Upper lobe of left lung (tissue), 6 donors: Measurements from ENCODE around the gene TBC1D5. TPM values are rescaled to one million over a fixed set of nuclear protein-coding genes. Genes with fewer than 3 reads are reported as not detected.

Experiments
- ATAC-seq, 2 donors: fragments of 200-7000 bp; cut with Tn5 transposase; one replicate each; pipeline ENCODE4 v1.9.1; 2022; ENCODE audit warnings: mild to moderate bottlenecking in 2 of 2, moderate library complexity in 2 of 2; ENCODE audit not compliant: low FRiP score in 2 of 2
- DNase-seq, 2 donors: peaks; one replicate each; pipeline ENCODE4 v3.0.0-alpha.2; 2019 to 2020
- H3K27ac ChIP-seq, 4 donors: fragments of 200-600 bp; sonication (generic); one replicate each; pipeline ENCODE4 v1.5.1; 2016 to 2019
- H3K27me3 ChIP-seq, 4 donors: fragments of 200-600 bp; sonication (generic); one replicate each; pipeline ENCODE4 v1.5.1; 2017 to 2019
- H3K36me3 ChIP-seq, 4 donors: fragments of 200-600 bp; sonication (generic); one replicate each; pipeline ENCODE4 v1.5.1; 2016 to 2019
- H3K4me1 ChIP-seq, 4 donors: fragments of 200-600 bp; sonication (generic); one replicate each; pipeline ENCODE4 v1.5.1; 2018 to 2019
- H3K4me3 ChIP-seq, 4 donors: fragments of 200-600 bp; sonication (generic); one replicate each; pipeline ENCODE4 v1.5.1; 2017 to 2019; ENCODE audit warnings: mild to moderate bottlenecking in 2 of 4, moderate library complexity in 1 of 4
- H3K9me3 ChIP-seq, 4 donors: fragments of 200-600 bp; sonication (generic); one replicate each; pipeline ENCODE4 v1.5.1; 2018 to 2019
- CTCF ChIP-seq, 6 experiments: fragments of 450-650 bp in 4 of 6; fragments of 200-600 bp in 2 of 6; sonication (generic) in 2 of 6; IDR thresholded peaks; one replicate each; pipeline ENCODE4 v1.5.1; 2016 to 2019; ENCODE audit warnings: antibody characterized with exemption in 6 of 6
- EP300 ChIP-seq, 4 donors: sonication (generic); formaldehyde crosslinking; IDR thresholded peaks; one replicate each; pipeline ENCODE4 v1.5.1; 2017; ENCODE audit warnings: antibody characterized with exemption in 4 of 4, control low read depth in 2 of 4
- POLR2A ChIP-seq, 4 donors: fragments of 450-650 bp; IDR thresholded peaks; one replicate each; pipeline ENCODE4 v1.5.1; 2016 to 2017; ENCODE audit warnings: antibody characterized with exemption in 4 of 4, mild to moderate bottlenecking in 2 of 4
- POLR2AphosphoS5 ChIP-seq, 2 donors: sonication (generic); formaldehyde crosslinking; IDR thresholded peaks; one replicate each; pipeline ENCODE4 v1.5.1; 2017; ENCODE audit warnings: antibody characterized with exemption in 2 of 2
- WGBS, 2 donors: methylation state at CpG; one replicate each; pipeline ENCODE4 v1.1.5; 2017 to 2018; 5-methylcytosine and 5-hydroxymethylcytosine counted together
- total RNA-seq, 6 donors: library from RNA; depleted of rRNA in 4 of 6; stranded (reverse); fragments of >200 nt in 4 of 6; gene quantifications; one replicate each; pipeline versions ENCODE4 v1.1.0 to v1.2.1, GENCODE V29; 2016 to 2021
- donor health status: DM: no; HTN: no; CAD: no; lungs with moderate emphysema.
- donor health status: DM: no; HTN: yes; CAD: no; lungs with severe emphysema.

The TBC1D5 gene
- total RNA-seq, 6 donors from 2014 or later, result 53.0 to 135 (median 63.3) TPM

- no peaks in the 10 kb centered on the region for H3K36me3 ChIP-seq
- peak overlapping the region in 1 of 4 donors; percentile 85 for H3K4me3 ChIP-seq
- no peak for ATAC-seq
- no peaks in the 10 kb centered on the region for H3K27me3 ChIP-seq
- TF ChIP-seq POLR2A (IDR thresholded peaks at IDR 0.05), result no peak
- TF ChIP-seq CTCF (IDR thresholded peaks at IDR 0.05), result no peak
- TF ChIP-seq EP300 (IDR thresholded peaks at IDR 0.05), result no peak
- TF ChIP-seq POLR2AphosphoS5 (IDR thresholded peaks at IDR 0.05), result no peak
- WGBS, 2 donors, result 41 to 44% methylated on average over 1 of the region's 1 CpG
- no peaks in the 10 kb centered on the region for H3K9me3 ChIP-seq
- peaks cover 12 to 37% (median 22%) of the 10 kb centered on the region in 4 donors for H3K4me1 ChIP-seq
- peak overlapping the region; percentile 95 to 98 (median 98) for H3K27ac ChIP-seq
- DNase-seq, result no peak
These were observed 1.2 kb upstream of the TBC1D5 start for GRCh38 chr3:17743658-17743995.

- no peaks in the 10 kb centered on the region for H3K36me3 ChIP-seq
- ATAC-seq (no peak), DNase-seq (no peak)
- TF ChIP-seq CTCF (IDR thresholded peaks at IDR 0.05) (no peak), POLR2A (IDR thresholded peaks at IDR 0.05) (no peak), POLR2AphosphoS5 (IDR thresholded peaks at IDR 0.05) (no peak)
- H3K27ac ChIP-seq, result peak overlapping the region; percentile 95 to 98 (median 98)
- peaks cover 12 to 37% (median 22%) of the 10 kb centered on the region in 4 donors for H3K4me1 ChIP-seq
- peak overlapping the region; percentile 34 to 94 (median 77) for H3K4me3 ChIP-seq
- no peaks in the 10 kb centered on the region for H3K9me3 ChIP-seq
- WGBS, 2 donors, result 2 to 3% methylated on average over 12 of the region's 12 CpGs
- H3K27me3 ChIP-seq, result no peaks in the 10 kb centered on the region
These were observed 638 bp upstream of the TBC1D5 start for GRCh38 chr3:17742880-17743657.

- no peak for TF ChIP-seq CTCF (IDR thresholded peaks at IDR 0.05)
- no peak for TF ChIP-seq EP300 (IDR thresholded peaks at IDR 0.05)
- TF ChIP-seq POLR2AphosphoS5 (IDR thresholded peaks at IDR 0.05), result peak in 1 of 2 donors; percentile 9
- TF ChIP-seq POLR2A (IDR thresholded peaks at IDR 0.05), result no peak
- ATAC-seq (no peak), DNase-seq (peak in 1 of 2 donors; percentile 77)
- no peaks in the 10 kb centered on the region for H3K36me3 ChIP-seq
- no peaks in the 10 kb centered on the region for H3K27me3 ChIP-seq
- peaks cover 12 to 37% (median 22%) of the 10 kb centered on the region in 4 donors for H3K4me1 ChIP-seq
- peak overlapping the region; percentile 95 to 98 (median 98) for H3K27ac ChIP-seq
- no peaks in the 10 kb centered on the region for H3K9me3 ChIP-seq
- H3K4me3 ChIP-seq, result peak overlapping the region; percentile 69 to 94 (median 88)
- WGBS, 2 donors, result 0 to 1% methylated on average over 16 to 17 of the region's 17 CpGs
These were observed 770 bp downstream of the TBC1D5 start for GRCh38 chr3:17741621-17742101.

- no peaks in the 10 kb centered on the region for H3K27me3 ChIP-seq
- H3K27ac ChIP-seq, result peak overlapping the region; percentile 95 to 98 (median 98)
- H3K9me3 ChIP-seq, result no peaks in the 10 kb centered on the region
- H3K4me1 ChIP-seq, result peaks cover 12 to 37% (median 22%) of the 10 kb centered on the region in 4 donors
- TF ChIP-seq POLR2A (IDR thresholded peaks at IDR 0.05), result no peak
- TF ChIP-seq CTCF (IDR thresholded peaks at IDR 0.05), result no peak
- TF ChIP-seq POLR2AphosphoS5 (IDR thresholded peaks at IDR 0.05), result no peak
- no peak for TF ChIP-seq EP300 (IDR thresholded peaks at IDR 0.05)
- no peaks in the 10 kb centered on the region for H3K36me3 ChIP-seq
- peak overlapping the region in 3 of 4 donors; percentile 69 to 94 (median 85) for H3K4me3 ChIP-seq
- no peak for ATAC-seq
- DNase-seq, result no peak
- WGBS, 2 donors, result 41 to 47% methylated on average over 3 of the region's 3 CpGs
These were observed 1.7 kb downstream of the TBC1D5 start for GRCh38 chr3:17740721-17741141.
